OCI-LY7 (cell line): ENCODE measurements around the gene CDC42BPB. TPM values are rescaled to one million over a fixed set of nuclear protein-coding genes. Genes with fewer than 3 reads are reported as not detected.

ENCODE experiments used
- BruUV-seq: library from RNA; stranded (reverse); fragments of 400-500 nt; replicated peaks from 2 replicates; lab custom pipeline; 2021; lab: Mats Ljungman, UMichigan
- CTCF ChIA-PET: fragments of 300-600 bp; sonication (Branson Sonifier 250); formaldehyde crosslinking; loops from one replicate; lab custom pipeline; 2022; ENCODE audit warnings: antibody characterized with exemption; ENCODE audit not compliant: unreplicated experiment; lab: Charles Lee
- POLR2A ChIA-PET: fragments of 300-600 bp; sonication (Branson Sonifier 250); formaldehyde crosslinking; loops from one replicate; lab custom pipeline; 2022; ENCODE audit warnings: antibody characterized with exemption; lab: Charles Lee
- DNase-seq: peaks from one replicate; pipeline ENCODE4 v3.0.0-alpha.2; 2015; ENCODE audit warnings: low spot score
- H2AFZ ChIP-seq: fragments of 200-600 bp; sonication (generic), shearing (Covaris generic); 2 replicates; pipeline ENCODE4 v1.6.1; 2014; ENCODE audit warnings: mild to moderate bottlenecking, antibody characterized with exemption, low read length, moderate library complexity
- H3K27ac ChIP-seq: fragments of 200-600 bp; sonication (generic); 2 replicates; pipeline ENCODE4 v1.5.1; 2014; ENCODE audit warnings: mixed run types, low read depth, mild to moderate bottlenecking, moderate library complexity, low read length, inconsistent platforms; ENCODE audit not compliant: poor library complexity, severe bottlenecking
- H3K36me3 ChIP-seq: fragments of 200-600 bp; sonication (generic); 2 replicates; pipeline ENCODE4 v1.6.1; 2014; ENCODE audit warnings: mild to moderate bottlenecking, antibody characterized with exemption, low read length, moderate library complexity, mixed read lengths; ENCODE audit not compliant: insufficient read depth
- H3K4me1 ChIP-seq: fragments of 200-600 bp; sonication (generic); 2 replicates; pipeline ENCODE4 v1.5.1; 2014; ENCODE audit warnings: mild to moderate bottlenecking, low read length; ENCODE audit not compliant: insufficient read depth, poor library complexity, severe bottlenecking
- H3K4me2 ChIP-seq: fragments of 200-600 bp; sonication (generic); 2 replicates; pipeline ENCODE4 v1.6.1; 2014; ENCODE audit warnings: mild to moderate bottlenecking, low read length
- H3K4me3 ChIP-seq: fragments of 200-600 bp; sonication (generic); 2 replicates; pipeline ENCODE4 v1.5.1; 2014; ENCODE audit warnings: mild to moderate bottlenecking, low read depth, low read length; ENCODE audit not compliant: poor library complexity, severe bottlenecking
- H3K79me2 ChIP-seq: fragments of 200-600 bp; sonication (generic); 2 replicates; pipeline ENCODE4 v1.6.1; 2016; ENCODE audit warnings: low read depth, mild to moderate bottlenecking, low read length, moderate library complexity, mixed read lengths; ENCODE audit not compliant: insufficient read depth
- H3K9me2 ChIP-seq: fragments of 200-600 bp; sonication (generic); 2 replicates; pipeline ENCODE4 v1.6.1; 2016; ENCODE audit warnings: mild to moderate bottlenecking, low read length, mixed read lengths; ENCODE audit not compliant: insufficient read depth
- H3K9me3 ChIP-seq: fragments of 200-600 bp; sonication (generic); 2 replicates; pipeline ENCODE4 v1.6.1; 2014; ENCODE audit warnings: mild to moderate bottlenecking, mixed run types, low read length, mixed read lengths
- H4K20me1 ChIP-seq: fragments of 200-600 bp; sonication (generic); 2 replicates; pipeline ENCODE4 v1.6.1; 2014; ENCODE audit warnings: mild to moderate bottlenecking, antibody characterized with exemption, low read length, moderate library complexity, mixed read lengths; ENCODE audit not compliant: insufficient read depth
- EZH2phosphoT487 ChIP-seq: fragments of 200-600 bp; sonication (generic); IDR thresholded peaks from 2 replicates; pipeline ENCODE4 v1.6.1; 2018; ENCODE audit warnings: low read depth, borderline replicate concordance, mild to moderate bottlenecking, mixed run types, antibody characterized with exemption, low read length, moderate library complexity, mixed read lengths
- intact Hi-C: fragments of 100-400 bp; cut with micrococcal nuclease; formaldehyde crosslinking; loops from one replicate; pipeline ENCODE4 v1.10.0; 2022; ENCODE audit not compliant: unreplicated experiment
- total RNA-seq, 2 experiments: library from RNA; depleted of rRNA in 1 of 2; stranded (reverse); fragments of >200 nt in 1 of 2; shearing (Covaris generic) in 1 of 2; gene quantifications; 2 replicates each; pipeline ENCODE4 v1.2.3, GENCODE V29; 2014 to 2022
- TF ChIP-seq, protein P1 (sequence below): fragments of 200-600 bp; sonication (generic); conservative IDR thresholded peaks from 2 replicates; pipeline ENCODE4 v1.5.1; 2014; ENCODE audit warnings: mild to moderate bottlenecking, antibody characterized with exemption, low read length, moderate library complexity, mixed read lengths

CDC42BPB gene
- total RNA-seq, 2 experiments from 2014 or later: 0.03 to 0.46 TPM

DNA sequence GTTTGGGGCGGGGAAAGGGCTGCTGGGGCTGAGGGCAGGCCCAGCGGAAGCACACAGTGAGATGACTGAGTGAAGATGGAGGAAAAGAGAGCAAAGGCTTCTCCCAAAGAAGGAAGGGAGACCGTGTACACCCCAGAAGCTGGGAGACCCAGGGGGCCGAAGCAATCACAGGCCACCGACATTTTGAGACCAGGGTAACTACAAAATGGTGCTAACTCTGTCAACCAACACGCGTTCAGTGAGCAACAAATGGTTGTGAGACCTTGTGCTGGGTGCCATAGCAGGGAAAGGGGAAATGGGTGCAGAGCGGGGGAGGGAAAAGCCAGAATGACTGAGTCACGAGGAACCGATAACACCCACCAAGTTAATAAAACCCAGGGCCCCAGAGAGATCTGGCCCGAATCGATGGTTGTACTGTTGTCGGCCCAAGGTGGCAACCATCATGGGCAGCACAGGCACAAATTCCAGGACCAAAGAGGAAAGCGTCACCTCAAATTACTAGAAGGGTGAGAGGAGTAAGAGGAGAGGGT is 50.3 kb downstream of the CDC42BPB start:
- no peaks in the 10 kb centered on the region for H3K36me3 ChIP-seq
- CTCF ChIA-PET: no interaction called here
- H3K4me2 ChIP-seq: no peak overlapping the region
- H3K9me2 ChIP-seq: no peaks in the 10 kb centered on the region
- no peak overlapping the region for H2AFZ ChIP-seq
- POLR2A ChIA-PET: interaction anchor here (0.9 kb wide), 1 partner anchor 16 kb away, joined by 3 read pairs; no protein-coding TSS in a partner anchor
- DNase-seq: no peak
- no peak for TF ChIP-seq EZH2phosphoT487
- TF ChIP-seq, protein P1, sequence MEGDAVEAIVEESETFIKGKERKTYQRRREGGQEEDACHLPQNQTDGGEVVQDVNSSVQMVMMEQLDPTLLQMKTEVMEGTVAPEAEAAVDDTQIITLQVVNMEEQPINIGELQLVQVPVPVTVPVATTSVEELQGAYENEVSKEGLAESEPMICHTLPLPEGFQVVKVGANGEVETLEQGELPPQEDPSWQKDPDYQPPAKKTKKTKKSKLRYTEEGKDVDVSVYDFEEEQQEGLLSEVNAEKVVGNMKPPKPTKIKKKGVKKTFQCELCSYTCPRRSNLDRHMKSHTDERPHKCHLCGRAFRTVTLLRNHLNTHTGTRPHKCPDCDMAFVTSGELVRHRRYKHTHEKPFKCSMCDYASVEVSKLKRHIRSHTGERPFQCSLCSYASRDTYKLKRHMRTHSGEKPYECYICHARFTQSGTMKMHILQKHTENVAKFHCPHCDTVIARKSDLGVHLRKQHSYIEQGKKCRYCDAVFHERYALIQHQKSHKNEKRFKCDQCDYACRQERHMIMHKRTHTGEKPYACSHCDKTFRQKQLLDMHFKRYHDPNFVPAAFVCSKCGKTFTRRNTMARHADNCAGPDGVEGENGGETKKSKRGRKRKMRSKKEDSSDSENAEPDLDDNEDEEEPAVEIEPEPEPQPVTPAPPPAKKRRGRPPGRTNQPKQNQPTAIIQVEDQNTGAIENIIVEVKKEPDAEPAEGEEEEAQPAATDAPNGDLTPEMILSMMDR: no peak
- H4K20me1 ChIP-seq: no peaks in the 10 kb centered on the region
- no peaks in the 10 kb centered on the region for H3K9me3 ChIP-seq
- BruUV-seq: no TSS peak
- intact Hi-C loops: loop anchor here (10.0 kb wide), 1 partner anchor 312 kb away; no protein-coding TSS in a partner anchor
- no peaks in the 10 kb centered on the region for H3K79me2 ChIP-seq
- H3K4me1 ChIP-seq: no peaks in the 10 kb centered on the region
- H3K4me3 ChIP-seq: no peak overlapping the region
- H3K27ac ChIP-seq: no peak overlapping the region

DNA sequence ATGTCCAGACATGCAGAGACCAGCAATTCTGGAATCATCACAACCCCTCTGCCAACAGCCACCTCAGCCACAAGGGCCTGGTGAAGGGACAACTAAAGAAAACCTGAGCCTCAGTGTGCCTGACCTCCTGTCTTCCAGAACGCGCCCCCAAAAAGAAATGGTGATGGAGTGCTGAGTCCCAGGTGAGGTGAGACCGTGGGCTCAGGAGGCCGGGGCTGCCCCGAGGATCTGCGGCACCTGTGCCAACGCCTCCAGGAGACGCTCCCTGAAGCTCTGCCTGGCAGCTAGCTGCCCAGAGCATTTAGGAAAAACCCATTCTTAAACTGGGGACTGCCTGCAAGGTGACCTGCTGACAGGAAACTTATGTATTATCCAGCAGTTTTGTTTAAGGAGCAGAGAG is 51.2 kb downstream of the CDC42BPB start:
- Histone ChIP-seq H3K36me3 (no peaks in the 10 kb centered on the region), H4K20me1 (no peaks in the 10 kb centered on the region), H3K4me1 (no peaks in the 10 kb centered on the region), H3K9me2 (no peaks in the 10 kb centered on the region), H3K27ac (no peak overlapping the region), H3K9me3 (no peaks in the 10 kb centered on the region), H3K79me2 (no peaks in the 10 kb centered on the region), H3K4me3 (no peak overlapping the region), H3K4me2 (no peak overlapping the region), H2AFZ (no peak overlapping the region)
- intact Hi-C loops: loop anchor here (10.0 kb wide), 1 partner anchor 311 kb away; no protein-coding TSS in a partner anchor
- no peak for DNase-seq
- CTCF ChIA-PET: no interaction called here
- BruUV-seq: no TSS peak
- TF ChIP-seq, protein P1: no peak
- TF ChIP-seq EZH2phosphoT487: no peak
- POLR2A ChIA-PET: interaction anchor here (0.7 to 0.9 kb wide), 3 partner anchors 10 to 216 kb away, joined by 3 to 4 read pairs (median 3); no protein-coding TSS in a partner anchor

DNA sequence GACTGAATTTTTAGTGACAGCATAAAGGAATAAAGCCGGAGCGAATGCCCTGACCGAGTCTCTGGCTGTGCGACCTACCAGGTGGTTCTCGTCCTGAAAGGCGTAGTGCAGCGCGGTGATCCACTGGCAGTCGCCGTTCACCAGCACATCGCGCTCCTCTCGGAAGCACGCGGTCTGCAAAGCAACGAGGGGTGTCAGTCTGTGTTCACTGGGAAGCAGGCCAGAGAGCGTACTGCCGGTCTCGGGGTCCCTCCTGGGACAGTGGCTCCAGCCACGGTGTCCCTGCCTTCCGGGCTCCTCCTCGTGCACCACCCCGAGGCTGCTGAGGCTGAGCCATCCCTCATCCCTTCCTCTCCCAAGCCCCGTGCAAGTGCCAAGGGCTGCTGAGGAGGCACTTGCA is 53.5 kb downstream of the CDC42BPB start:
- POLR2A ChIA-PET: interaction anchor here (0.6 kb wide), 1 partner anchor 10 kb away, joined by 3 read pairs; no protein-coding TSS in a partner anchor
- DNase-seq: no peak
- Histone ChIP-seq H3K79me2 (no peaks in the 10 kb centered on the region), H3K9me2 (no peaks in the 10 kb centered on the region), H3K27ac (no peak overlapping the region), H4K20me1 (no peaks in the 10 kb centered on the region), H2AFZ (no peak overlapping the region), H3K36me3 (no peaks in the 10 kb centered on the region), H3K4me3 (no peak overlapping the region), H3K9me3 (no peaks in the 10 kb centered on the region), H3K4me1 (no peaks in the 10 kb centered on the region), H3K4me2 (no peak overlapping the region)
- BruUV-seq: no TSS peak
- TF ChIP-seq EZH2phosphoT487: no peak
- TF ChIP-seq, protein P1: no peak
- intact Hi-C loops: loop anchor here (10.0 kb wide), 1 partner anchor 309 kb away; no protein-coding TSS in a partner anchor
- CTCF ChIA-PET: no interaction called here
